HUES64 (cell line): ENCODE measurements around the gene ARF6.
"Not testable (repeated sequence)": the region's sequence is repeated elsewhere in the genome, so short reads cannot be mapped to it uniquely, and the experiment has no call there.

ENCODE experiments used
- H3K27ac ChIP-seq: 2 replicates; pipeline ENCODE4 v1.7.0; 2013; ENCODE audit warnings: low read depth, low read length, inconsistent platforms
- H3K27me3 ChIP-seq: 2 replicates; pipeline ENCODE4 v1.6.1; 2013; ENCODE audit warnings: mild to moderate bottlenecking, low read length; ENCODE audit not compliant: insufficient read depth
- H3K36me3 ChIP-seq: 2 replicates; pipeline ENCODE4 v1.6.1; 2013; ENCODE audit warnings: mild to moderate bottlenecking, low read length; ENCODE audit not compliant: insufficient read depth
- H3K4me1 ChIP-seq: 2 replicates; pipeline ENCODE4 v1.6.1; 2013; ENCODE audit warnings: mild to moderate bottlenecking, low read length, moderate library complexity; ENCODE audit not compliant: insufficient read depth
- H3K4me3 ChIP-seq: 2 replicates; pipeline ENCODE4 v1.5.1; 2013; ENCODE audit warnings: mild to moderate bottlenecking, low read length, moderate library complexity
- H3K9ac ChIP-seq: 2 replicates; pipeline ENCODE4 v1.6.1; 2013; ENCODE audit warnings: mild to moderate bottlenecking, low read depth, low read length
- H3K9me3 ChIP-seq: 2 replicates; pipeline ENCODE4 v1.6.1; 2013; ENCODE audit warnings: low read depth, low read length; ENCODE audit not compliant: insufficient read depth
- WGBS: fragments of 150-250, 120-280 bp; methylation state at CpG from one replicate; pipeline ENCODE4 v1.1.7; 2013; ENCODE audit warnings: missing lambda C conversion rate; 5-methylcytosine and 5-hydroxymethylcytosine counted together

The ARF6 gene

GRCh38 chr14:49895480-49895879 lies 2.6 kb downstream of the ARF6 start:
- Histone ChIP-seq H3K9me3 (no peaks in the 10 kb centered on the region), H3K27me3 (no peaks in the 10 kb centered on the region), H3K9ac (peak overlapping the region; percentile 12; the same call in 1 of the 2 replicates), H3K36me3 (peaks cover 24% of the 10 kb centered on the region), H3K4me3 (peak overlapping the region; percentile 100), H3K4me1 (peaks cover 24% of the 10 kb centered on the region), H3K27ac (no peak overlapping the region)
- WGBS = 80% methylated on average over 4 of the region's 4 CpGs

- H3K36me3 ChIP-seq = peaks cover 24% of the 10 kb centered on the region
Measured at GRCh38 chr14:49896272-49896671, 3.4 kb downstream of the ARF6 start.

GRCh38 chr14:49896966-49897365 lies 4.1 kb downstream of the ARF6 start:
- WGBS = 91% methylated on average over 4 of the region's 5 CpGs
- H3K4me1 ChIP-seq = peaks cover 23% of the 10 kb centered on the region
- H3K36me3 ChIP-seq = peaks cover 24% of the 10 kb centered on the region
- no peak overlapping the region for H3K27ac ChIP-seq
- H3K9me3 ChIP-seq = no peaks in the 10 kb centered on the region
- no peak overlapping the region; the same call in 1 of the 2 replicates for H3K4me3 ChIP-seq
- no peak overlapping the region for H3K9ac ChIP-seq
- H3K27me3 ChIP-seq = no peaks in the 10 kb centered on the region

More at GRCh38 chr14:49896272-49896671, 3.4 kb downstream of the ARF6 start:
- H3K9me3 ChIP-seq, H3K27me3 ChIP-seq, H3K27ac ChIP-seq: not testable (repeated sequence)
- H3K9ac ChIP-seq = peak overlapping the region; percentile 12; the same call in 1 of the 2 replicates
- H3K4me3 ChIP-seq = peak overlapping the region; percentile 100
- H3K4me1 ChIP-seq = peaks cover 24% of the 10 kb centered on the region

GRCh38 chr14:49897414-49897813 lies 4.5 kb downstream of the ARF6 start:
- WGBS = 94% methylated on average over 1 of the region's 1 CpG
- Histone ChIP-seq H3K4me1 (peaks cover 20% of the 10 kb centered on the region), H3K27ac (no peak overlapping the region), H3K9ac (no peak overlapping the region), H3K4me3 (no peak overlapping the region), H3K9me3 (no peaks in the 10 kb centered on the region), H3K27me3 (no peaks in the 10 kb centered on the region), H3K36me3 (peaks cover 24% of the 10 kb centered on the region)

- H3K9me3 ChIP-seq = no peaks in the 10 kb centered on the region
- 100% methylated on average over 1 of the region's 1 CpG for WGBS
Measured at GRCh38 chr14:49897965-49898364, 5.1 kb downstream of the ARF6 start.

GRCh38 chr14:49898485-49898884 lies 5.6 kb downstream of the ARF6 start:
- Histone ChIP-seq H3K4me3 (no peak overlapping the region), H3K9ac (no peak overlapping the region), H3K27ac (no peak overlapping the region), H3K9me3 (no peaks in the 10 kb centered on the region), H3K27me3 (no peaks in the 10 kb centered on the region), H3K36me3 (peaks cover 24% of the 10 kb centered on the region), H3K4me1 (peaks cover 20% of the 10 kb centered on the region)
- 96% methylated on average over 2 of the region's 2 CpGs for WGBS

More at GRCh38 chr14:49897965-49898364, 5.1 kb downstream of the ARF6 start:
- Histone ChIP-seq H3K9ac (no peak overlapping the region), H3K4me1 (peaks cover 20% of the 10 kb centered on the region), H3K4me3 (no peak overlapping the region), H3K27ac (no peak overlapping the region), H3K36me3 (peaks cover 24% of the 10 kb centered on the region), H3K27me3 (no peaks in the 10 kb centered on the region)

GRCh38 chr14:49900973-49901372 lies 8.1 kb downstream of the ARF6 start:
- no peak overlapping the region for H3K9ac ChIP-seq
- H3K27me3 ChIP-seq = no peaks in the 10 kb centered on the region
- H3K4me1 ChIP-seq = peaks cover 6% of the 10 kb centered on the region
- 100% methylated on average over 1 of the region's 1 CpG for WGBS
- no peak overlapping the region for H3K27ac ChIP-seq
- no peaks in the 10 kb centered on the region for H3K9me3 ChIP-seq
- no peak overlapping the region for H3K4me3 ChIP-seq
- H3K36me3 ChIP-seq = peaks cover 3% of the 10 kb centered on the region; the same call in 1 of the 2 replicates

- not testable (repeated sequence) for H3K36me3 ChIP-seq, H3K9ac ChIP-seq, H3K27me3 ChIP-seq, H3K4me3 ChIP-seq, H3K9me3 ChIP-seq, H3K27ac ChIP-seq, H3K4me1 ChIP-seq
- 85% methylated on average over 22 of the region's 24 CpGs for WGBS
Measured at GRCh38 chr14:49902679-49903246, 9.9 kb downstream of the ARF6 start.

GRCh38 chr14:49904270-49904669 lies 11.4 kb downstream of the ARF6 start:
- H3K9ac ChIP-seq = no peak overlapping the region
- H3K27me3 ChIP-seq = no peaks in the 10 kb centered on the region
- no peak overlapping the region for H3K27ac ChIP-seq
- H3K4me1 ChIP-seq = no peaks in the 10 kb centered on the region
- H3K4me3 ChIP-seq = no peak overlapping the region
- no peaks in the 10 kb centered on the region for H3K36me3 ChIP-seq
- H3K9me3 ChIP-seq = no peaks in the 10 kb centered on the region

- H3K36me3 ChIP-seq = no peaks in the 10 kb centered on the region
- H3K9ac ChIP-seq = no peak overlapping the region
- no peaks in the 10 kb centered on the region for H3K27me3 ChIP-seq
- H3K4me1 ChIP-seq = no peaks in the 10 kb centered on the region
- no peak overlapping the region for H3K4me3 ChIP-seq
- H3K9me3 ChIP-seq = no peaks in the 10 kb centered on the region
- no peak overlapping the region for H3K27ac ChIP-seq
- WGBS = 77% methylated on average over 7 of the region's 7 CpGs
Measured at GRCh38 chr14:49905989-49906388, 13.1 kb downstream of the ARF6 start.

GRCh38 chr14:49907186-49907585 lies 14.3 kb downstream of the ARF6 start:
- H3K4me1 ChIP-seq = 0 out of 2 replicates have a peak, but pooled peaks cover 5% of the 10 kb centered on the region
- H3K9me3 ChIP-seq = no peaks in the 10 kb centered on the region
- WGBS = 88% methylated on average over 4 of the region's 5 CpGs
- H3K27ac ChIP-seq = no peak overlapping the region
- no peaks in the 10 kb centered on the region for H3K36me3 ChIP-seq
- no peaks in the 10 kb centered on the region for H3K27me3 ChIP-seq
- H3K4me3 ChIP-seq = no peak overlapping the region
- H3K9ac ChIP-seq = no peak overlapping the region

- H3K9me3 ChIP-seq = no peaks in the 10 kb centered on the region
- H3K27me3 ChIP-seq = no peaks in the 10 kb centered on the region
- H3K36me3 ChIP-seq = no peaks in the 10 kb centered on the region
- no peak overlapping the region for H3K4me3 ChIP-seq
- no CpG with 5 or more reads among the region's 1 CpG for WGBS
- H3K4me1 ChIP-seq = 0 out of 2 replicates have a peak, but pooled peaks cover 5% of the 10 kb centered on the region
- H3K9ac ChIP-seq = no peak overlapping the region
- no peak overlapping the region for H3K27ac ChIP-seq
Measured at GRCh38 chr14:49908433-49908782, 15.5 kb downstream of the ARF6 start.
